ENCODE data around the gene STAMBP.

DNA sequence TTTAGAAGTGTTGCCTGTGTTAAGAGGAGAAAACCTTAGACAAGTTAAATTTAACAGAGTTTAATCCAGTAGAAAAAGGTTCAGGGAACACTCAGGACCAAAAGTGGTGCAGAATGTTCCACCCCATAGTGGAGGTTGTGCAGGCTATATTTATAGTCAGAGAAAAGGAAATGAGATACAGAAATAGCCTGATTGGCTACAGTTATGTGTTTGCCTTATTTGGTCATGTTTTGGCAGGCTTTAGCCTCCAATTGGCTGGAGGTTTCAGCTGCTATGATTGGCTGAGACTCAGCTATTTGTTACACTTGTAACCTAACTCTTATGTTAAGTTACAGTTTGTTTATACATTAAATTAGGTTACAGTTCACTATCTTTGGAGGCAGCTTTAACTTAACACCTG lies 4.2 kb downstream of the STAMBP start:
- TF ChIP-seq, protein P1, sequence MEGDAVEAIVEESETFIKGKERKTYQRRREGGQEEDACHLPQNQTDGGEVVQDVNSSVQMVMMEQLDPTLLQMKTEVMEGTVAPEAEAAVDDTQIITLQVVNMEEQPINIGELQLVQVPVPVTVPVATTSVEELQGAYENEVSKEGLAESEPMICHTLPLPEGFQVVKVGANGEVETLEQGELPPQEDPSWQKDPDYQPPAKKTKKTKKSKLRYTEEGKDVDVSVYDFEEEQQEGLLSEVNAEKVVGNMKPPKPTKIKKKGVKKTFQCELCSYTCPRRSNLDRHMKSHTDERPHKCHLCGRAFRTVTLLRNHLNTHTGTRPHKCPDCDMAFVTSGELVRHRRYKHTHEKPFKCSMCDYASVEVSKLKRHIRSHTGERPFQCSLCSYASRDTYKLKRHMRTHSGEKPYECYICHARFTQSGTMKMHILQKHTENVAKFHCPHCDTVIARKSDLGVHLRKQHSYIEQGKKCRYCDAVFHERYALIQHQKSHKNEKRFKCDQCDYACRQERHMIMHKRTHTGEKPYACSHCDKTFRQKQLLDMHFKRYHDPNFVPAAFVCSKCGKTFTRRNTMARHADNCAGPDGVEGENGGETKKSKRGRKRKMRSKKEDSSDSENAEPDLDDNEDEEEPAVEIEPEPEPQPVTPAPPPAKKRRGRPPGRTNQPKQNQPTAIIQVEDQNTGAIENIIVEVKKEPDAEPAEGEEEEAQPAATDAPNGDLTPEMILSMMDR (IDR thresholded peaks at IDR 0.05; ENCODE audit: low read depth, low read length) = no peak
- TF ChIP-seq EZH2phosphoT487 (IDR thresholded peaks at IDR 0.05; ENCODE audit: low read depth) = no peak

Data from OCI-LY3 (cell line).